Spleen (tissue), 11 donors: ENCODE data around the gene MEF2C. TPM values are rescaled to one million over a fixed set of nuclear protein-coding genes. Genes with fewer than 3 reads are reported as not detected.
"Not testable (repeated sequence)": the region's sequence is repeated elsewhere in the genome, so short reads cannot be mapped to it uniquely, and the experiment has no call there.

Experiments used
- DNase-seq: peaks from one replicate; pipeline ENCODE4 v3.0.0-alpha.2; 2020
- H3K27ac ChIP-seq, 8 donors: fragments of 200-600 bp; sonication (generic) in 7 of 8; 1 replicate in 4 of 8; 2 replicates in 4 of 8; pipeline versions ENCODE4 v1.5.0 to v1.8.0; 2016 to 2021; ENCODE audit warnings: inconsistent platforms in 4 of 8, mild to moderate bottlenecking in 4 of 8, moderate library complexity in 1 of 8
- H3K27me3 ChIP-seq, 7 donors: fragments of 200-600 bp; sonication (generic) in 6 of 7; replicated peaks in 1 of 7; 1 replicate in 4 of 7; 2 replicates in 3 of 7; pipeline versions ENCODE4 v1.5.0 to v1.8.0; 2016 to 2021; ENCODE audit warnings: inconsistent platforms in 3 of 7, mild to moderate bottlenecking in 1 of 7
- H3K36me3 ChIP-seq, 6 donors: fragments of 200-600 bp; sonication (generic) in 5 of 6; 1 replicate in 4 of 6; 2 replicates in 2 of 6; pipeline versions ENCODE4 v1.5.0 to v1.8.0; 2016 to 2021; ENCODE audit warnings: inconsistent platforms in 2 of 6
- H3K4me1 ChIP-seq, 6 donors: fragments of 200-600 bp; sonication (generic) in 5 of 6; 1 replicate in 3 of 6; 2 replicates in 3 of 6; pipeline versions ENCODE4 v1.5.0 to v1.8.0; 2016 to 2021; ENCODE audit warnings: inconsistent platforms in 3 of 6
- H3K4me3 ChIP-seq, 8 donors: fragments of 200-600 bp; sonication (generic) in 7 of 8; 1 replicate in 4 of 8; 2 replicates in 4 of 8; pipeline versions ENCODE4 v1.5.0 to v1.8.0; 2016 to 2021; ENCODE audit warnings: inconsistent platforms in 4 of 8, mild to moderate bottlenecking in 4 of 8, moderate library complexity in 2 of 8
- H3K9me3 ChIP-seq, 8 donors: fragments of 200-600 bp; sonication (generic) in 7 of 8; 1 replicate in 4 of 8; 2 replicates in 4 of 8; pipeline versions ENCODE4 v1.5.0 to v1.8.0; 2016 to 2021; ENCODE audit warnings: inconsistent platforms in 4 of 8
- POLR2A ChIP-seq, 3 donors: fragments of 450-650 bp; IDR thresholded peaks; one replicate each; pipeline ENCODE4 v1.5.1; 2017; ENCODE audit warnings: antibody characterized with exemption in 3 of 3, mild to moderate bottlenecking in 1 of 3
- POLR2AphosphoS5 ChIP-seq, 3 donors: sonication (generic); formaldehyde crosslinking; IDR thresholded peaks; one replicate each; pipeline ENCODE4 v1.5.1; 2017; ENCODE audit warnings: antibody characterized with exemption in 3 of 3
- WGBS, 5 donors: extraction: QIAGEN DNeasy Blood & Tissue Kit in 3 of 5; methylation state at CpG; one replicate each; pipeline versions ENCODE4 v1.1.5 to v1.1.7; 2013 to 2018; 5-methylcytosine and 5-hydroxymethylcytosine counted together
- intact Hi-C: fragments of 100-400 bp; cut with DNase I; formaldehyde crosslinking; loops from one replicate; pipeline ENCODE4 v1.15.0; 2023; ENCODE audit warnings: low total_unique reads
- polyA plus RNA-seq, 3 donors: library from polyadenylated mRNA; stranded (reverse); fragments of 200-250 nt; gene quantifications; one replicate each; pipeline ENCODE4 v1.2.1, GENCODE V29; 2013
- total RNA-seq, 7 donors: library from RNA; depleted of rRNA in 3 of 7; stranded (reverse); fragments of >200 nt in 3 of 7; fragmentation: NEBNext Ultra II Directional in 4 of 7; extraction: Animal tissue kit (Norgen Biotek cat#: 25700) in 4 of 7; gene quantifications; one replicate each; pipeline versions ENCODE4 v1.1.0 to v1.2.1, GENCODE V29; 2016 to 2021
- TF ChIP-seq, protein P1 (sequence below), 11 experiments: fragments of 200-600 bp in 7 of 11; fragments of 450-650 bp in 4 of 11; sonication (generic) in 4 of 11; IDR thresholded peaks in 8 of 11; conservative IDR thresholded peaks in 3 of 11; 1 replicate in 7 of 11; 2 replicates in 4 of 11; pipeline versions ENCODE4 v1.4.0 to v1.8.0; 2016 to 2021; ENCODE audit warnings: antibody characterized with exemption in 11 of 11, inconsistent platforms in 4 of 11, mild to moderate bottlenecking in 1 of 11
- donor health status: healthy with polysubstance abuse.
- donor health status: DM: no; HTN: no; CAD: no; lungs with moderate emphysema.
- donor health status: DM: no; HTN: no; CAD: no.
- donor health status: Bipolar disorder and iron deficiency.
- donor health status: healthy.
- donor health status: DM: no; HTN: no; CAD: no.
- donor health status: DM: yes; HTN: yes; CAD: no.

The MEF2C gene
- total and polyA plus RNA-seq, 10 donors, result 19.3 to 153 (median 120) TPM

DNA sequence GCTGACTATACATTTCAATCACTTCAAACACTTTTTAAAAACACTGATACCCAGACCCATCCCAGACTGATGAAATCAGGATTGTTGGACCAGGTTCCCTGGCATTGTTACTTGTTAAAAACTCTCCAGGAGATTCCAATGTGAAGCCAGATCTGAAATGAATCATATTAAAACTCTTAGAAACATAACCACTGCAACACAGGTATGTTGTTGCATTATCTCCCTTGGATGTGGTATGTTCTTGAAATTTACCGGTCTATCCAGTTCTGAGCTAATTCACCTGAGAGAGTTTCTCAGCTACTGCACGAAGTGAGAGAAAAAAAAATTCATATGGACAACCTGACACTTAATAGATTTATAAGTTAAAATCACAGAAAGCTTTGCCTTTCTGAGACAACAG, 21.8 kb downstream of the MEF2C start:
- TF ChIP-seq POLR2A (IDR thresholded peaks at IDR 0.05) (no peak), POLR2AphosphoS5 (IDR thresholded peaks at IDR 0.05) (no peak)
- TF ChIP-seq, protein P1, sequence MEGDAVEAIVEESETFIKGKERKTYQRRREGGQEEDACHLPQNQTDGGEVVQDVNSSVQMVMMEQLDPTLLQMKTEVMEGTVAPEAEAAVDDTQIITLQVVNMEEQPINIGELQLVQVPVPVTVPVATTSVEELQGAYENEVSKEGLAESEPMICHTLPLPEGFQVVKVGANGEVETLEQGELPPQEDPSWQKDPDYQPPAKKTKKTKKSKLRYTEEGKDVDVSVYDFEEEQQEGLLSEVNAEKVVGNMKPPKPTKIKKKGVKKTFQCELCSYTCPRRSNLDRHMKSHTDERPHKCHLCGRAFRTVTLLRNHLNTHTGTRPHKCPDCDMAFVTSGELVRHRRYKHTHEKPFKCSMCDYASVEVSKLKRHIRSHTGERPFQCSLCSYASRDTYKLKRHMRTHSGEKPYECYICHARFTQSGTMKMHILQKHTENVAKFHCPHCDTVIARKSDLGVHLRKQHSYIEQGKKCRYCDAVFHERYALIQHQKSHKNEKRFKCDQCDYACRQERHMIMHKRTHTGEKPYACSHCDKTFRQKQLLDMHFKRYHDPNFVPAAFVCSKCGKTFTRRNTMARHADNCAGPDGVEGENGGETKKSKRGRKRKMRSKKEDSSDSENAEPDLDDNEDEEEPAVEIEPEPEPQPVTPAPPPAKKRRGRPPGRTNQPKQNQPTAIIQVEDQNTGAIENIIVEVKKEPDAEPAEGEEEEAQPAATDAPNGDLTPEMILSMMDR (IDR thresholded peaks at IDR 0.05 in 8 of 11, conservative IDR thresholded peaks at IDR 0.05 in 3 of 11), result no peak
- peaks cover 0 to 36% (median 8%) of the 10 kb centered on the region in 6 donors for H3K4me1 ChIP-seq
- peak overlapping the region in 1 of 8 donors; percentile 29 for H3K27ac ChIP-seq
- no peak overlapping the region for H3K4me3 ChIP-seq
- DNase-seq, result no peak
- intact Hi-C loops, result no loop called here
- peaks cover 0 to 15% (median 7%) of the 10 kb centered on the region in 8 donors for H3K9me3 ChIP-seq
- H3K36me3 ChIP-seq, result peaks cover 0 to 65% (median 3%) of the 10 kb centered on the region in 6 donors
- H3K27me3 ChIP-seq, result no peaks in the 10 kb centered on the region
- WGBS, 5 donors, result 84 to 96% (median 94%) methylated on average over 2 of the region's 2 CpGs

DNA sequence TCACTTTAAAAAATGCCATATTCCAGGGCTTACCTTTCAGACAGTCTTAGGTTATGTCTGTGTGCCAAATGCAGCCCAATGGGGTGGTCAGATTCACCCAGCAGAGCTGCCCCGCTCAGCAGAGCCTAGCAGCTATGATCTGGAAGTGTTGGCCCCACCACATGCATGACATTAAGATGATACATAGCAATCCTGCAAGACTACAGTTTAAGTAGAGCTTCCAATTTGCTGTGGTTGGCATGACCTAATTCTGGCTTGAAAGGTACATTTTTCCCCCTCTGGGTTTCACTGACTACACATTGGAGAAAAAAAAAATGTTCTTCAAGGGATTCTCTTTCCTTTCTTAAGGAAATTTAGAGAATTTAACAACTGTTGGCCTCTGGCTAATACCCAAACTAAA, 22.5 kb downstream of the MEF2C start:
- no peak for TF ChIP-seq POLR2AphosphoS5 (IDR thresholded peaks at IDR 0.05)
- TF ChIP-seq, protein P1 (IDR thresholded peaks at IDR 0.05 in 8 of 11, conservative IDR thresholded peaks at IDR 0.05 in 3 of 11), result no peak
- TF ChIP-seq POLR2A (IDR thresholded peaks at IDR 0.05), result no peak
- 85 to 93% (median 88%) methylated on average over 1 of the region's 1 CpG for WGBS, 5 donors
- peaks cover 0 to 22% (median 12%) of the 10 kb centered on the region in 8 donors for H3K9me3 ChIP-seq
- H3K27me3 ChIP-seq, result no peaks in the 10 kb centered on the region
- no peak overlapping the region for H3K4me3 ChIP-seq
- peak overlapping the region in 3 of 8 donors; percentile 13 to 42 (median 37) for H3K27ac ChIP-seq
- peaks cover 0 to 65% (median 3%) of the 10 kb centered on the region in 6 donors for H3K36me3 ChIP-seq
- no peak for DNase-seq
- peaks cover 0 to 30% (median 7%) of the 10 kb centered on the region in 6 donors for H3K4me1 ChIP-seq
- intact Hi-C loops, result no loop called here

DNA sequence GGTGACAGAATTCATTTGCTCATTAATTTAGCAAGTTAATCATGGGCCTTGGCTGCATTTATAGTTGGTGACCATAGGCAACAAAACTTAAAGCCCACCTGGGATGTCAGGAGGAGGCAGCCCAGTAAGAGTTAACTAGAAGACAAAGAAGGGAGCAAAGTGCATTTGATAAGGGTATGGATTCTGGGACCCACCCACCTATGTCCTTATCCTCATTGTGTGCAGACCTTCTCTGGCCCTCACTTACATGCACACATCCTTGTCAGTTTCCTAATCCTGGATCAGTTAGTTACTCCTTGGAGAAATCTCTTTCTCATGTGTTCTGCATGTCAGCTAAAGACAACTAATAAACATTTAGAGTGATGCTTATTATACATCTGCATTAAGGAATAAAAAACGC, 24.6 kb downstream of the MEF2C start:
- Histone ChIP-seq H3K27ac (no peak overlapping the region), H3K4me3 (no peak overlapping the region), H3K9me3 (peaks cover 0 to 22% (median 12%) of the 10 kb centered on the region in 8 donors), H3K36me3 (peaks cover 0 to 58% (median 3%) of the 10 kb centered on the region in 6 donors), H3K27me3 (no peaks in the 10 kb centered on the region), H3K4me1 (peaks cover 0 to 19% (median 3%) of the 10 kb centered on the region in 6 donors)
- intact Hi-C loops, result no loop called here
- 90 to 98% (median 94%) methylated on average over 1 of the region's 1 CpG for WGBS, 5 donors
- TF ChIP-seq POLR2A (IDR thresholded peaks at IDR 0.05) (no peak), POLR2AphosphoS5 (IDR thresholded peaks at IDR 0.05) (no peak)
- TF ChIP-seq, protein P1 (IDR thresholded peaks at IDR 0.05 in 8 of 11, conservative IDR thresholded peaks at IDR 0.05 in 3 of 11), result no peak
- no peak for DNase-seq

DNA sequence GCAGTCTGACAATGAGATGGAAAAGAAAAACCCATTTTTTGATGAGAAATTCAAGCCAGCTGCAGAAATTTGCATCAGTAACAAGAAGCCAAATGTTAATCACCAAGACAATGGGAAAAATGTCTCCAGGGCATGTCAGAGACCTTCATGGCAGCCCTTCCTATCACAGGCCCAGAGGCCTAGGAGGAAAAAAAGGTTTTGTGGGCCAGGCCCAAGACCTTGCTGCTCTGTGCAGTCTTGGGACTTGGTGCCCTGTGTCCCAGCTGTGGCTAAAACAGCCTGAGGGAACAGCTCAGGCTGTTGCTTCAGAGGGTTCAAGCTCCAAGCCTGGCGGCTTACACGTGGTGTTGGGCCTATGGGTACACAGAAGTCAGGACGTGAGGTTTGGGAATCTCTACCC, 26.6 kb downstream of the MEF2C start:
- peaks cover 0 to 16% (median under 1%) of the 10 kb centered on the region in 6 donors for H3K4me1 ChIP-seq
- H3K27ac ChIP-seq, H3K27me3 ChIP-seq, intact Hi-C loops, H3K4me3 ChIP-seq: not testable (repeated sequence)
- H3K9me3 ChIP-seq, result peaks cover 0 to 23% (median 12%) of the 10 kb centered on the region in 8 donors
- peak; percentile 43 for DNase-seq
- H3K36me3 ChIP-seq, result peaks cover 0 to 47% (median 1%) of the 10 kb centered on the region in 6 donors
- 63 to 89% (median 75%) methylated on average over 3 of the region's 3 CpGs for WGBS, 5 donors
